G401.6 (cell line): ENCODE results near the gene RRN3.
"Not testable (repeated sequence)": the region's sequence is repeated elsewhere in the genome, so short reads cannot be mapped to it uniquely, and the experiment has no call there.

Experiments
- FAIRE-seq: peaks from 2 replicates; lab custom pipeline; 2012; peaks lifted over from hg19 to GRCh38; lab: Jason Lieb, UNC

The RRN3 gene

GRCh38 chr16:15099366-15099909, 5.4 kb upstream of the RRN3 start:
- FAIRE-seq = not testable (repeated sequence)

GRCh38 chr16:15096583-15096972, 2.5 kb upstream of the RRN3 start:
- FAIRE-seq = not testable (repeated sequence)

DNA sequence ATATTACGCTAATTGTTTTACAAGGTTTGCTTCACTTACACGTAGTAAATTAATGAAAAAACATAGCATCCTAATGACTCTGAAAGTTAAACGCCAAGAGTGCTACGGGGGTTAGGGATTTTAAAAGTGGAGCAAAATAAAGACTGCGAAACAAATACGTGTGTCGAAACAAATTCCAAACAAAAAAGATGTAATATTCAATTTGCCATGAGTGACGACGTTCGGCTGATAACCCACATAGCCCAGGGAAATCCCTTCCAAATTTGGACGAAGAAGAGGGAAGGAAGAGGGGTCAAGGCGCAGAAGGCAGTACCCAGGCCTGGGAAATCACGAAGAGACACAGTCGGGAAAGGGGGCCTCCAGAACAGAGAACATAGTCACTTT, 509 bp downstream of the RRN3 start:
- FAIRE-seq = not testable (repeated sequence)

DNA sequence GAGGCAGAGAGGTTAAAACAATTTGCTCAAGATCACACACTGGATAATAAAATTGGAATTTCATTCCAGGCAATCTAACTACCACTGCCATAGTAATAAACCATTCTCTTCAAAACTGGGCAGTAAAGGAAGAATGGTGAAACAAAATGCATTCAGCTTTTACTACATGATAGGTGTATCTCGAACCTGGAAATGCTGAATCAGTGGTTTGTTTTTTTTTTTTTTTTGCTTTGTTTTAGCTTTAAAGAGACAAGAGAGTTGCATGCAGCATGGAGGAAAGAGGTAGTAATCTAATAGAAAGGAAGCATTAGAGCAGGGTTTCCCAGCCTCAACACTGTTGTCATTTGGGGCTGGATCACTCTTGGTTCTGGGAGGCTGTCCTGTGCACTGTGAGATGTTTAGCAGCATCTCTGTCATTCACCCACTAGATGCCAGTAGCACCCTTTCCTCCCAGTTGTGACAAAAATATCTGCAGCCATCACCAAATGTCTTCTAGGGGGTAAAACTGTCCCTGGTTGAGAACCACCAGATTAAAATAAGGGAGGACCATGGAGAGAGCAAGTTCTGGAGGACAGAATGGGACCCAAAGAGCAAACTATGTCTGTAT, 3.3 kb downstream of the RRN3 start:
- not testable (repeated sequence) for FAIRE-seq

GRCh38 chr16:15082788-15083187, 11.3 kb downstream of the RRN3 start:
- FAIRE-seq = not testable (repeated sequence)

DNA sequence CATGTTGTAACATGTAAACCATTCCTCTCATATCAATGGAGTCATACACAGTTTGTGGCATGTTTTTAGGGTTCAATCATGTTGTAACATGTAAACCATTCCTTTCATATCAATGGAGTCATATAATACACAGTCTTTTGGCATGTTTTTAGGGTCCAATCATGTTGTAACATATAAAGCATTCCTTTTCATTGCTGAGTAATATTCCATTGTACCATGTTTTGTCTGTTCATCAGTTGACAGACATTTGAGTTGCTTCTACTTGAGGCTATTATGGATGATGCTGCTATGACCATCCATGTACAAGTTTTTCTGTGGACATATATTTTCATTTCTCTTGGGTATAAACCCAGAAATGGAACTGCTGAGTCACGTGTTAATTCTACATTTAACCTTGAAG, 13.2 kb downstream of the RRN3 start:
- FAIRE-seq = not testable (repeated sequence)

DNA sequence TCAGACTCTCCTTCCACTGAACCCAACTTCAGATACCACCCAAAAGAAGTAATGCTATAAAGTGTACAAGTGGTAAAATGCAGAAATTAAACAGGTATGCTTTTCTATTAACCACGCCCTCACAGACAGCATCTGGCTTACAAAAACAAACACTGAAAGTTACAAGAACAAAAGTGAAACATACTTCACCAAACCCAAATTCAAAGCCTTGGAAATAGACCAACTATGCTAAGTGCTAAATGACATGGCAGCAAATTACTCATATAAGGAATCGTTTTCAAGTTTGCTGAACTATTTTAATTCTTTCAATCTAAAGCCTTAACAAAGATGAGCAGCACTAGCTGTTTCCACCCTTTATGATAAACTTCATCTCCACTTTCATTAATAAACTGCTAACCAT, 17.9 kb downstream of the RRN3 start:
- FAIRE-seq = not testable (repeated sequence)

DNA sequence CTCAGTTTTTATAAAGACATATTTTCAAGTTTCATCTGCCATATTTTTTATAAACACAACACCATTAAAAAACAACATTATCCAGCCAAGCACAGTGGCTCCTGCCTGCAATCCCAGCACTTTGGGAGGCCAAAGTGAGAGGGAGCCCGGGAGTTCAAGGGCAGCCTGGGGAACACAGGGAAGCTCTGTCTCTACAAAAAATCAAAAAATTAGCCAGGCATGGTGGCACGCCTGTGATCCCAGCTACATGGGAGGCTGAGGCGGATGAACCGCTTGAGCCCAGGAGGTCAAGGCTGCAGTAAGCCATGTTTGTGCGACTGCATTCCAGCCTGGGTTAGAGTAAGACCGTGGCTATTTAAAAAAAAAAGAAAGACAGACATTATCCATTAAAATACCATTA, 21.0 kb downstream of the RRN3 start:
- no peak for FAIRE-seq

DNA sequence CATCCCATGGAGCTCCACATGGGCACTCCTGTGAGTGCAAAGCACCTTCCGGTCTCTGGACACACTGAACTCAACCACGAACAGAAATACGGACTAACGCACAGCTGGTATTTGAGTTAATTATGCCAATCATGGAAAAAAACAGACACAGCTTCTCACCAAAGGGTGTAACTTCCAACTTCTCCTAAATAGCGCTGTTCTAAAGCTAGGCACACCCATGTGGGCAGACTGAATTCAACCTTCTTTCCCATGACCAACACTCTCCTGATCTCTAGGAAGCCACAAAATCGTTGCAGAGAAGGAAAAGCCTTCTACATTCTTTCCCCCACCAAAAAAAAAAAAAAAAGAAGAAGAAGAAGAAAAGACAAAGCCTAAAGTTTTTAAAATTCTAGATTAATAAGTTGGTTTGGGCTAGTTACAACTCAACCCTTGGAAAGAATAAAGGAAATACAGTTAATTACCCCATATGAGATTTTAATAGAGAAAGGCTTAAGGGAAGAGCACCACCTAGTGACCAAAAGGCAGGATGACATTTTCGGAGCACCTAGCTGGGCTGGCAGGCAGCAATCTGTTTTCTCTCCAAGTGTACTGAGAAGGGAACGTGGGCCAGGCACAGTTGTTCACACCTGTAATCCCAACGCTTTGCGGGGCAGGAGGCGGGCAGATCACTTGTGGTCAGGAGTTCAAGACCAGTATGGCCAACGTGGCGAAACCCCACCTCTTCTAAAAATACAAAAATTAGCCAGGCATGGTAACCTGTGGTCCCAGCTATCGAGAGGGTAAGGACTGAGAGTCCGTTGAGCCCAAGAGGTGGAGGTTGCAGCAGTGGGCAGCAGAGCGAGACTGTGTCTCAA, 21.9 kb downstream of the RRN3 start:
- FAIRE-seq = peak; percentile 77

GRCh38 chr16:15071013-15071412, 23.1 kb downstream of the RRN3 start:
- FAIRE-seq = not testable (repeated sequence)

GRCh38 chr16:15066690-15067089, 27.4 kb downstream of the RRN3 start:
- FAIRE-seq = not testable (repeated sequence)

DNA sequence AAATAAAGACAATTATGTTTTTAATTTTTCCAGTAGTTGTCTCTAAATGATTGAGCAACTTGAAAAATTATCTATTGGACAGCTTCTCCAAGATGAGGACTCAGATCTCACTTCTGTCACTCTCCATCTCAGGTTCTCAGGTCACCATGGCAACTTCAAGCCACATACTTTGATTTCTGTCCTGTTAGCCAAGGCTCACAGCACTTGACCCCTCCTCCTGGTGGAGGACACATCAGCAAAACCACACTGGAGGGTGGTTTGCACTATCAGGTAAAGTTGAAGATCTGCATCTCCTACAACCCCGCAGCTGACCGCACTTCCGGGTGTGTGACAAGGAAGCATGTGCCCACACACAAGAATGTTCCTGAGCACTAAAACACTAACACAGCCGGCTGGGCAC, 28.1 kb downstream of the RRN3 start:
- FAIRE-seq = not testable (repeated sequence)

DNA sequence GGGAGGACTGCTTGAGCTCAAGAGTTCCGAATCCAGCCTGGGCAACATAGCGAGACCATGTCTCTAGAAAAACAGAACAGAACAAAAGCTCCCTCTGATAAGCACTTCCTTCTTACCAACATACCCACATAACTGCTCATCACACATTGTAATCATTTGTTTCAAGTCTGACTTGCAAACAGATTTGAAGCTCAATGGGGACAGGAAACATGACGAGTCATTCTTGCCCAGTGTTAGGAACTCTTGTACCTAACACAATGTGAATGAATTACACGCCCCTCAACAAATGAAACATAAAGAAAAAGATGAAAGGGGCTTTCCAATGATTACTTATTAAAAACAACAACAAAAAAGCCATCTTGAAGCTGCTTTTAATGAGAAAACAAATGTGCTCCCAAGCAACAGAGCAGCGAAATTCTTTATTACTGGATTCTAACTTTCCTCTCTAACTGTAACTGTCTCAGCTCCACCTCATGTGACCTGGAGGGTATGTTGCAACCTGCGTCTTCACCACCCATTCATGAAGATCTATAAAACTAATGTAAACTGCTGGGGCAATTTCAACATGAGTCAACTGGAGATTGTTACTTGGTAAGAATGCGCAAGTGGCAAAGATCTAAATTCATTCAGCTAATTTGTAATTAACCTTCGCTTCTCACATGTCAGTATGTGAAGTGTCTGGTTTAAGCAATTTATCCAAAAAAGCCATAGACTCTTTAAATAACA, 31.8 kb downstream of the RRN3 start:
- not testable (repeated sequence) for FAIRE-seq

DNA sequence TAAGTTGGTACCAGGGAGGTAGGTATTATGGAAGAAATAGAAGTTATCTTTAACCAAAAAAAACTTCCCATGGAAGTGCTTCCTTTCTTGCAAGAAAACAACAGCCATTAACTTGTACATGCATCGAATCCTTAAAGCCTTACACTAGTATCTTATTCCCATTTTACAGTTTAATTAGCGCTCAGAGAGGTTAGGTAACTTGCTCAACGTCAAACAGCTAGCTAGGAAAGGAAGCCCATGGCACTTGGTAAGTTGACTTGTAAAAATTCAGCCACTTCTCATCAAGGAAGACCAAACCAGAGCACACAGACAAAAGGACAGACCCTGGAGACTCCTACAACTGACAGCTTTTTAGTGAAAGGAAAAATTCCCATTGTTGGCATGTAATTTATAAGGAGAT, 34.7 kb downstream of the RRN3 start:
- no peak for FAIRE-seq

DNA sequence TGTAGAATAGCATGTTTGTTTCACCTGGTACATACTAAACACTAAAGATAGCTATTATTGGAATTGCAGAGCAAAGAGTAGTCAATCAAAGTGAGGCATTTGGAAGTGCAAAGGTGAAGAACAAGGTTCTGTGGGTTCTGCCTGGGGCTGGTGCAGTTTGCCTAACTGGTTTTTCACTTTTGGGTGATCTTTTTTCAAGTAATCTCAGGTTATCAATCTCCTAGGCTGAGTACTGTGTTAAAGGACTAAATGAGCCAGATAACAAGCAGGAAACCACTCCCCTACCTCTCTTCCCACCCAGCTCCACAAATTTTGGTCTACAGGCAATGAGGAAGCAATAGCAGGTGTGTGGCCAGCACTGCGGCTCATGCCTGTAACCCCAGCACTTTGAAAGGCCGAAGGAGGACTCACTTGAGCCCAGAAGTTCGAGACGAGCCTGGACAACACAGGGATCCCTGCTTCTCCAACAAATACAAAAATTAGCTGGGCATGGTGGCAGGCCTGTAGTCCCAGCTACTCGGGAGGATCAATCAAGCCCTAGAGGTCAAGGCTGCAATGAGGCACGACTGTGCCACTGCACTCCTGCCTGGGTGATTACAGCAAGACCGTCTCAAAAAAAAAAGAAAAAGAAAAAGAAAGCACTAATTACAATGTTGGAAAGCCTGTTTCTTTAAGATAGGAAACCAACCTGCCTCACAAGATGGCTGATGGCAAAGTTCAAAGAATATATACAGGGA, 36.2 kb downstream of the RRN3 start:
- FAIRE-seq = no peak

GRCh38 chr16:15055141-15056053, 38.7 kb downstream of the RRN3 start:
- no peak for FAIRE-seq

DNA sequence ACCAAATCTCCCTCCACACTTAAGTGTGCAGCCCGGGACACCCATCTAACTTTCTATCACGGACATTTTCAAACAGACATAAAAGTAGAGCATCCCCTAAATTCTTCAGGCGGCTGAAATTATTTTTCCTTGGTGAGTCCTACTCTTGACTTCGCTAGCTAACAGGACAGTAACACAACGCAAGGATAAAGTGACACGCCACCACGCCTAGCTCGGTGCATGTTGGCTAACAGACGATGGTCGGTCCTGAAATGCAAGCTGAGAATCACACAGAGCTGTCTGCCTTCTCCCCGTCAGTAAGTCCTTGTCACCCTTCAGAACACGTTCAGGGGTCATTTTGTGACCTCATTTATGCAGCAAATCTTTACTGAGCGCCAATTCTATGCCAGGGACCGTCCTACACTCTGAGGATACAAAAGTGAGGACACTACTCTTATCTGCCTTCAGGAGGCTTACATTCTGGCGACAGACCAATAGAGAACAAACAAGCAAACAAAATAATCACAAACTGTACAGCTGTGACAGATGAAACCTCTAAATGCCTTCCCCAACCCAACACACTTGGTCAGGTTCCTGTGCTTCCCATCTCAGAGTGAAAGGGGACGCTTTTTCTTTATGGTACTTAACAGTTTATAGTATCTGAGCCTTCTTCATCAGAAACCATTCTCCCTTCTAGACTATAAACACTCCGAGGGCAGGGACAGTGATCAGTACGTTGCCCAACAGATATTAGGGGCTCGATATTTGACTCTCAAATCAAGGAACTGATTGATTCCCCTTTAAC, 39.5 kb downstream of the RRN3 start:
- FAIRE-seq = no peak

GRCh38 chr16:15053904-15054303, 40.2 kb downstream of the RRN3 start:
- no peak for FAIRE-seq

GRCh38 chr16:15052747-15053476, 41.2 kb downstream of the RRN3 start:
- no peak for FAIRE-seq
